HG02588 (cell line): Measurements from ENCODE around the gene SLC25A48.
"Not testable (repeated sequence)": the region's sequence is repeated elsewhere in the genome, so short reads cannot be mapped to it uniquely, and the experiment has no call there.

Experiments used
- ATAC-seq: cut with Tn5 transposase; IDR thresholded peaks from one replicate; pipeline ENCODE4 v1.9.1; 2021; ENCODE audit warnings: mild to moderate bottlenecking, moderate library complexity; ENCODE audit not compliant: unreplicated experiment

SLC25A48 gene

DNA sequence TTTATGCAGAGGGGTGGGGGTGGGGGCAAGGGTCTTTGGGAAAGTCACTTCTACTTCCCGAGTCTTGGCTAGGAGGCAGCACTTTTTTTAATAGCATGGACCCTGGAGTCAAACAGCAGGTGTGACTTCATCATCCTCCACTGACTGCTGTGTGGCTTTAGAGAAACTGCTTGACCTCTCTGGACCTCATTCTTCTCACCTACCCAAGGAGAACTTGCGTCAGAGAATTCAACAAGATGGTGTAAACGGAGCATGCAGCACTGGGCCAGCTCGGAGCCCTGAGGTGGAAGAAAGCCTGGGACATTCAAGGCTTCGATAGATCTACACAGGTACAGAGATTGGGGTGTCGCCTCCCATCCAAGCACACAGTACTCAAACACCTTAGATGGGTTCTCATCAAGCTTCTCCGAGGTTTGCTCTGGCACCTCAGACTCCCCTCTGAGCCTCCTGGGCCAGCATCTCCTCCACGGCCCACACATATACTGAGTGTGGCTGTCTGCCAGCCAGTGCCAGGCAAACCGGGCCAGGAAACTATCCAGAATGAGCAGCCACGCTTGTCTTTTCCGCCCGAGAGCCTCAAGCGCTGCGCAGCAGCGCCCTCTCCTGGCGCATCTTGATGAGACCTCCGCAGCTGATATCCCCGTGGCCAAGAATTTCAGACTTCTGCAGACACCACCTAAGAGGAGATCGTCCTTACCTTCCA, 4.6 kb upstream of the SLC25A48 start:
- no peak for ATAC-seq

DNA sequence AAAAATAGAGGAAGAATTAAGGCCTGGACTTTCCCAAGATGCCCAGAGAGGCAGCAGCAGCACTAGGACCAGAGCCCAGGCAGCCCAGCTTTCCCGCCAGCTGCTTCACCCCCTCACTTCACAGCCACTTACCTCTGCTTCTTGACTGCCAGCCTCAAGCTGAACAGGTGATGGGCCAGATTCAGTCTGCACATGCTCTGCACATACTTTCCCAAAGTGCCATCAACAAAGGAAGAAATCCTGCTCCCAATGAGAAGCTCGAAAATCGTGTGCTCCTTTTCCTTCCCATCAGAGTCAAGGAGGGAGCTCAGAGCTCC, 4.1 kb upstream of the SLC25A48 start:
- ATAC-seq = no peak

DNA sequence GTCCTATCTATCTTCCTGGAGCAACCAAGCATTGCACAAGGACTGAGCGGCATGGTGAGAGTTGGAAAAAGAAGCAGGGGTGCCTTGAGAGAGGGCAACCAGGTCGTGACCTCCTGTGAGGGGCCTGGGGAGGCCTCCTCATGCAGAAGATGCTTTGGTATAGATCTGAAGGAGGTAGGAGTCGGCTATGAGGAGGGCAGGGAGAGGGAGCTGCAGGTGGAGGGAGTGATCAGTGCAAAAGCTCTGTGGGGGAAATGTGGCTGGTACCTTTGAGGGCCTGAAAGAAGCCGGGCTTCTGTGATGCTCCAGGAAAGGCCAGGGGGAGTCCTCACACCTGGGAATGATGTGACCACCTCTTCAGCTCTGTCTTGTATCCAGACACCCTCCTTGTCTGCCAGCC, 3.6 kb upstream of the SLC25A48 start:
- ATAC-seq = no peak

DNA sequence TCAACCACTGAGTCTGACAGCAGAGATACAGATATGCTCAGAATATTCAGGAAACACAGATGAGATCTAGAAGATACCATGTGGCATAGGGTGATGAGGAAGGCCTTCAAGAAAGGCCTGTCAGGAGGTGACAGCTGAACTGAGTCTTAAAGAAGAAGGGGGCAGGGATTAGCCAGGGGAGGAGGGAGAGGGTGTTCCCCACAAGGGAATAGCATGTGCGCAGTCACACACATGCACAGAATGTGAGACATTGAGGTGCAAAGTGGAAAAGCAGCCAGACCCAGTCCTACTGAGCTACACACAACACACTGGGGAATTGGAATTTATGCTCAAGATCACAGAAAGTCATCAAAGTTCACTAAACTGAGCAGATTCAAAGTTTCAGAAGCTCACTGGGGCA, 3.0 kb upstream of the SLC25A48 start:
- ATAC-seq = no peak

- ATAC-seq = no peak
These were observed 2.5 kb upstream of the SLC25A48 start for GRCh38 chr5:135831851-135832555.

- no peak for ATAC-seq
These were observed 1.2 kb upstream of the SLC25A48 start for GRCh38 chr5:135832941-135833920.

DNA sequence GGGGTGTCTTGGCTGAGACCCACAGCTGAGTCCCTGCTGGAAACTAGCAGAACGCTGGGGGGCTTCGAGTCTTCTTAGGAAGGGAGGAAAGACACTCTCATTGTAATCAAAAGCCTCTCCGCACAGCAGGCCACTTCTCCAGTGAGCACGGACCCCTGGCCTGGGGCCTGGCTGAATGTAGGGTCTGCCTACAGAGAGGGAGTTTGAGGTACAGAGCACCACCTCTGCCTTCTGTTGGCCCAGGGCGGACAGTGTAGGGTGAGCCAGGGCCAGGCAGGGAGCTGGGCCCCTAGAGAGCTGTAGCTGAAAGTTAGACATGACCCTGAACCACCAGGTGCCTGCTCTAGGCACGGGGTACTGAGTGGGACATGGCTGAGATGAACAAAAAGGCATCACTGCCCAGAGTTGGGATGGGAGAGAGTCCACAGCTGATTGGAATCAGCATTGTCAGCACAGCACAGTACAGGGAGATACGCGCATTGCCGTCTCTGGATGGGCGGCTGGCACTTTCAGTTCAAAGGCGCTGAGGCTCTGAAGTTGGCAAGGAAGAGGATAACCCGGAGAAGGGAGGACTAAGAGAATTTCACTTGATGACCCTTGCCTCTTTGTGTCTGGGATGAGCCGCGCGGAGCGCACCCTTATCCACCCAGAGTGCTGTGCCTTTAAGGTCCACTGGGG, 363 bp upstream of the SLC25A48 start:
- no peak for ATAC-seq

DNA sequence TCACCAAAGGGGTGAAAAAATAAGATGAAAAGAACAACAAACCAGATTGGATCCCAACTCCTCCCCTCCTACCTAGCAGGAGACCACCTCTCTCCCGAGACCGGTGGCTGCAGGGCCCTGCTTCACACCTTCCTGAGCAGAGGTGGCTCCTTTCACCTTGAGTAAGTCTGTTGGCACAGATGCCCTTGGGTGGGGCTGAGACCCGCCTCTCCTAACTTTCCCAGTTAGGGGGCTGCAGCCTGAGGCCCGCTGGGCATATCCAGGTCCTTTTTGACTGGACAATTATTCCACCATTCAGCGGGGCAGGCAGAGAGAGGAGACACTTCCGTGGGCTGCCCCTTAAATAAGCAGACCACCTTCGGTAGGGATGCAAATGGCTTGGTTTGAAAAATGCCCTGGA, 1.3 kb downstream of the SLC25A48 start:
- ATAC-seq = no peak

DNA sequence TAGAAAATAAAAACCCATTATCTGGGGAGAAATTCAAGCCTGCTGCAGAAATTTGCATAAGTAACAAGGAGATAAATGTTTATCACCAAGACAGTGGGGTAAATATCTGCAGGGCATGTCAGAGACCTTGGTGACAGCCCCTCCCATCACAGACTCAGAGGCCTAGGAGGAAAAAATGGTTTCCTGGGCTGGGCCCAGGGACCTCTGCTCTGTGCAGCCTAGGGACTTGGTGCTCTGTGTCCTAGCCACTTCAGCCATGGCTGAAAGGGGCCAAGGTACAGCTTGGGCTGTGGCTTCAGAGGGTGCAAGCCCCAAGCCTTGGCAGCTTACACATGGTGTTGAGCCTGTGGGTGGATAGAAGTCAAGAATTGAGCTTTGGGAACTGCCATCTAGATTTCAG, 3.9 kb downstream of the SLC25A48 start:
- ATAC-seq = not testable (repeated sequence)

DNA sequence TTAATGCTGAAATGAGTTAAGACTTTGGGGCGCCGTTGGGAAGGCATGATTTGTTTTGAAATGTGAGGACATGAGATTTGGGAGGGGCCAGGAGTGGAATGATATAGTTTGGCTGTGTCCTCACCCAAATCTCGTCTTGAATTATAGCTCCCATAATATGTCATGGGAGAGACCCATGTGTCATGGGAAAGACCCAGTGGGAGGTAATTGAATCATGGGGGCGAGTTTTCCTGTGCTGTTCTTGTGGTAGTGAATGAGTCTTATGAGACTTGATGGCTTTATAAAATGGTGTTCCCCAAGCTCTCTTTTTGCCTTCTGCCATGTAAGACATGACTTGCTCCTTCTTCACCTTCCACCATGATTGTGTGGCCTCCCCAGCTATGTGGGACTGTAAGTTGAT, 5.1 kb downstream of the SLC25A48 start:
- no peak for ATAC-seq

DNA sequence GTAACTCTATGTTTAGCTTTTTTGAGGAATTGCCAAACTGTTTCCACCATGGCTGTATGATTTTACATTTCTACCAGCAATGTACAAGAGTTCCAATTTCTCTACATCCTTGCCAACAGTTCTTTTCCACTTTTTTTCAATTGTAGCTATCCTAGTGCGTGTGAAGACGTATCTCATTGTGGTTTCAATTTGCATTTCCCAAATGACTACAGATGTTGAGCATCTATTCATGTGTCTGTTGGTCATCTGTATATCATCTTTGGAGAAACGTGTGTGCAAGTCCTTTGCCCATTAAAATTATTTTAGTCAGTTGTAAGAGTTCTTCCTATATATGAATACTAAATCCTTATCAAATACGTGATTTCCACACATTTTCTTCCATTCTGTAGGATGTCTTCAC, 6.5 kb downstream of the SLC25A48 start:
- no peak for ATAC-seq

- ATAC-seq = no peak
These were observed 8.3 kb downstream of the SLC25A48 start for GRCh38 chr5:135842737-135843136.

DNA sequence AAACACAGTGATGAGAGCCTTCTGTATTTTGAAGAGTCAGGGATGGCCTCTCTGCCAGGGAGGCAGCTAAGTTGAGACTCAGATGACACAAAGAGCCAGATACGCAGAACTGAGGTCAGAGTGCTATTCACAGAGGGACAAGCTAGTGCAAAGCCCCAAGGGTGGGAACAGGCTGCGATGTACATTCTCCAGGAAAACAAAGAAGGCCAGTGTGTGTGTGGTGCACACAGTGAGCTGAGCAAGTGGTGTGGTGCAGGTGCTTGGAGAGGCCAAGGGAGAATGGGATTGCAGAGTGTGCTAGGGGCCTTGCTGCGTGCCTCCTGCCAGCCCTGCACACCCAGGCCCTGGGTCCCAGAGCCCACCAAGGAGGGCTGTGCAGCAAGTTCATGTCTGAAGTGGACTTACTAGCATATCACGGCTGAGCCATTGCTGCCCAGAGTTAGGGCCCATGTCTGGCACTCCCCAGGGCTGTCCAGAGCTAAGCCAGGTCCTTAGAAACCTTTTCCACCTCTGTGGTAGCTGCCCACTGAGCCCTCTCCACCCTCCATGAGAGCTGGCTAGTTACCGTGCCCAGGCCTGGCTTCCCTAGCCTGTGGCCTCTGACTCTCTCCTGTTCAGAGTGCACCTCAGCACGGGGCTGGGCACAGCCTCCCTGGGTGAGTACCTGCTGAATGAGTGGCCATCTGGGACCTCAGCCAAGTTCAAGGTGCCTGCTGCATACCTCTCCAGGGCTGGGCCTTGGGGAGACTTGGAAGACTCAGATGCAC, 9.3 kb downstream of the SLC25A48 start:
- no peak for ATAC-seq

DNA sequence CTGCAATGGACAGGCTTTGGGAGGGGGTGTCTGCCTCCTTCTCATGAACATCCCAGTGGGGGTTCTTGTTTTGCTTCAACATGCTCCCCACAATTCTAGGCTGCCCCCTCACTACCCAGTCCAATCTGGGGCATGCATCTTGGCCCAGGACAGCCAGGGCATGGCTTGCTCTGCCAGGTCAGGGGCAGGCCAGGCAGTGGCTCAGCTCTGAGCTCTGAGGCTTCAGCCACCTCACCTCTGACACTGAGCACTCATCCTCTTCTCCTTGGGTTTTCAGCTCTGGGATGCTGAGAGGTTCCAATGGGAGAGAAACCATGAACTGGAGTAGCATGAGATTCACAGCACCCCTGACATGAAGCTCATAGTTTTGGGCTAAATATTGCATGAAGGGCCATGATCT, 11.8 kb downstream of the SLC25A48 start:
- no peak for ATAC-seq

DNA sequence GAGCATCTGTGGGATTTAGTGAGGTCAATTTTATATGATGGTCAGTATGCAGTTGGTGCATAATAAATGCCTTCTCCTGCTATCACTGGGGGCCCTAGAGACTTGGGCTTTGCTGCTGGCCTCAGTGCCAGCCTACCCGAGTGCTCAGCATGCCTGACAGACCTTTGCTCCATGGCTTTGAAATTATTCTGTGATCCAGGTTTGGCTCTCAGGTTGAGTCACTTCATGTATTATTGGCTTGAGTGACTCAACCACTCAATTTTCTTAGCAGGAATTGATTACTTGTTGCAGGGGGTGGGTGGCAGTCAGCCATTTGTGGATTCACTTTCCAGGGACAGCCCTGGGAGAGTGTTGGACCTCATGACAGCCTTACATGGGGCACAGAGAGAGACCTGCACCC, 13.5 kb downstream of the SLC25A48 start:
- no peak for ATAC-seq

DNA sequence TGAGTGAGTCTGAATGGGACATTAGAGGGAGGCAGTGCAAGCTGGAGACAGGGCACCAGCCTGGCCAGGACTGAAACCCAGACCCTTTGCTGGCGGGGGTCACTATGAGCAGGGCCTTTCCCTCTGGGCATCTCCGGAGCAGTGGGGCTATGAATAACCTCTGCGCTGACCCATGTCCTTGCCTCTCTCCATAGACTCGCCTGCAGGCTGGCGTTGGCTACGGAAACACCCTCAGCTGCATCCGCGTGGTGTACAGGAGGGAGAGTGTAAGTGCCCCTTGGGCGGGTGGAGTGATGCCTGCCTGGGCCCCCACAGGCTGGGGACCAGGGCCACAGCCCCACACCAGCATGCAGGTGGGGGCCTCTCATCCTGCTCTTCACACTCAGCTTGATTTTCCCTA, 15.8 kb downstream of the SLC25A48 start:
- ATAC-seq = no peak

DNA sequence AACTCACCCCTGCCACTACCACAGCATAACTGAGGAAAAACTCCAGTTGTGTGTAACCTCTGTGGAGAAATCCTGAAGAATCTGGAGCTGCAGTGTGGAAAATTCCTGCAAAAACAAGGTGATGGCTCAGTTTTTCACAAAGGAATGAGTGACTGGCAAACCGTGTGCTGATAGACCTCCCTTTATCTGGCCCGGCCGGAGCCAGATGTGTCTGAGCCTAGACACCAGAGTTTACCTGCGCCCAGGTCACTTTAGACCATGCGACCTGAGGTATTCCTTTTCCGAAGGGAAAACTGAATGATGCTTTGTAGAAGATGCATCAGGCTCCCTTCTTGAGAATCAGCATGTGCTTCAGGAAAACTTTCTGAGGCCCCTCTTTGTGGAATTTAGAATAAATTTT, 16.2 kb downstream of the SLC25A48 start:
- ATAC-seq = no peak

- no peak for ATAC-seq
These were observed 16.9 kb downstream of the SLC25A48 start for GRCh38 chr5:135851186-135851914.

- no peak for ATAC-seq
These were observed 17.7 kb downstream of the SLC25A48 start for GRCh38 chr5:135851915-135852845.
